ENCODE results near the gene PRR30.

PRR30 gene

DNA sequence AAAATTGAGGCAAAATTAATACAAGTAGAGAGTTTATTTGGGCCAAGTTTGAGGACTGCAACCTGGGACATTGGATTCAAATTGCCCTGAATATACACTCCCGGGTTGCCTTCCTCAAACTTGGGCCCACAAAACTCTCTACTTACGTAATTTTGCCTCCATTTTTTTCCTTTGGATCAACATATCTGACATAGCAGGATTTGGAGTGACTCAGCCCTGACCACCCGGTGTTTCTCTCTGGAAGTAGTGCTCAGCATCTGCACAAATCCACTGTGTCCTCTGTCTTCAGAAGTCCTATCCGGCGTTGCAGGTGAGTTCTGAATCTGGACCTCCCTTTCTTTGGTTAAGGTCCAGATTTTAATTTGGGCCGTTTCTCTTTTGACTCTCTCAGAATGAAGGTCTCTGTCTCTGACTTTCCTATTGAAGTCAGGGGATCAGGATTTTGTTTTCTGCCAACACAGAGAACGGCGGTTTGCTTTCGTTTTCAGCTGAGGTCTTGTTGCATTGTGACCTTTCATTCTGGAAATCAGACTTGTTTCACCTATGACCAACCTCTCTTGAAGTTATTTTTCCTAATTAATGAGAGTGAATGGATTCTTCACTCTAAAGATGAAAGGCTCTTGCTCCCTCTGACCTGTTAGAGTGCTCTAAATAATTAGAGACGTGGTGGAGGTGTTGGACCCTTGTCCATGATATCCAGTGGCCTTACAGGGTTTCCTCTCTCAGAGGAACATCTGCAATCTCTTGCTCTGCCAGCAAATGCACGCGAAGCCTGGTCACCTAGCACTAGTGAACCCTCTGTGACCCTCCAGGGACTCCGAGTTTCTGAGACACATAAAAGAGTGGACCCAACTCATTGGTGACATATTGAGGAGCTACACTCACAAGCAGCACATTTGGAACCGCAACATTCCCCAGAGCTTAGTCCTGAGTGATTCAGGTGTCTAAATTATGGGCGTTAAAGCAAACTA is 23.2 kb upstream of the PRR30 start:
- H3K4me3 ChIP-seq (replicated peaks; ENCODE audit: insufficient read depth, low read length) = no peak overlapping the region
- no peak for TF ChIP-seq SPI1 (IDR thresholded peaks at IDR 0.05; ENCODE audit: borderline replicate concordance, low read depth)
- no peak for TF ChIP-seq POLR2AphosphoS5 (IDR thresholded peaks at IDR 0.05; ENCODE audit: low read depth)
- TF ChIP-seq, protein P1, sequence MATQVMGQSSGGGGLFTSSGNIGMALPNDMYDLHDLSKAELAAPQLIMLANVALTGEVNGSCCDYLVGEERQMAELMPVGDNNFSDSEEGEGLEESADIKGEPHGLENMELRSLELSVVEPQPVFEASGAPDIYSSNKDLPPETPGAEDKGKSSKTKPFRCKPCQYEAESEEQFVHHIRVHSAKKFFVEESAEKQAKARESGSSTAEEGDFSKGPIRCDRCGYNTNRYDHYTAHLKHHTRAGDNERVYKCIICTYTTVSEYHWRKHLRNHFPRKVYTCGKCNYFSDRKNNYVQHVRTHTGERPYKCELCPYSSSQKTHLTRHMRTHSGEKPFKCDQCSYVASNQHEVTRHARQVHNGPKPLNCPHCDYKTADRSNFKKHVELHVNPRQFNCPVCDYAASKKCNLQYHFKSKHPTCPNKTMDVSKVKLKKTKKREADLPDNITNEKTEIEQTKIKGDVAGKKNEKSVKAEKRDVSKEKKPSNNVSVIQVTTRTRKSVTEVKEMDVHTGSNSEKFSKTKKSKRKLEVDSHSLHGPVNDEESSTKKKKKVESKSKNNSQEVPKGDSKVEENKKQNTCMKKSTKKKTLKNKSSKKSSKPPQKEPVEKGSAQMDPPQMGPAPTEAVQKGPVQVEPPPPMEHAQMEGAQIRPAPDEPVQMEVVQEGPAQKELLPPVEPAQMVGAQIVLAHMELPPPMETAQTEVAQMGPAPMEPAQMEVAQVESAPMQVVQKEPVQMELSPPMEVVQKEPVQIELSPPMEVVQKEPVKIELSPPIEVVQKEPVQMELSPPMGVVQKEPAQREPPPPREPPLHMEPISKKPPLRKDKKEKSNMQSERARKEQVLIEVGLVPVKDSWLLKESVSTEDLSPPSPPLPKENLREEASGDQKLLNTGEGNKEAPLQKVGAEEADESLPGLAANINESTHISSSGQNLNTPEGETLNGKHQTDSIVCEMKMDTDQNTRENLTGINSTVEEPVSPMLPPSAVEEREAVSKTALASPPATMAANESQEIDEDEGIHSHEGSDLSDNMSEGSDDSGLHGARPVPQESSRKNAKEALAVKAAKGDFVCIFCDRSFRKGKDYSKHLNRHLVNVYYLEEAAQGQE (IDR thresholded peaks at IDR 0.05; ENCODE audit: insufficient replicate concordance, low read depth) = no peak
- no peak for TF ChIP-seq GABPA (IDR thresholded peaks at IDR 0.05; ENCODE audit: low read depth)
- TF ChIP-seq, protein P2, sequence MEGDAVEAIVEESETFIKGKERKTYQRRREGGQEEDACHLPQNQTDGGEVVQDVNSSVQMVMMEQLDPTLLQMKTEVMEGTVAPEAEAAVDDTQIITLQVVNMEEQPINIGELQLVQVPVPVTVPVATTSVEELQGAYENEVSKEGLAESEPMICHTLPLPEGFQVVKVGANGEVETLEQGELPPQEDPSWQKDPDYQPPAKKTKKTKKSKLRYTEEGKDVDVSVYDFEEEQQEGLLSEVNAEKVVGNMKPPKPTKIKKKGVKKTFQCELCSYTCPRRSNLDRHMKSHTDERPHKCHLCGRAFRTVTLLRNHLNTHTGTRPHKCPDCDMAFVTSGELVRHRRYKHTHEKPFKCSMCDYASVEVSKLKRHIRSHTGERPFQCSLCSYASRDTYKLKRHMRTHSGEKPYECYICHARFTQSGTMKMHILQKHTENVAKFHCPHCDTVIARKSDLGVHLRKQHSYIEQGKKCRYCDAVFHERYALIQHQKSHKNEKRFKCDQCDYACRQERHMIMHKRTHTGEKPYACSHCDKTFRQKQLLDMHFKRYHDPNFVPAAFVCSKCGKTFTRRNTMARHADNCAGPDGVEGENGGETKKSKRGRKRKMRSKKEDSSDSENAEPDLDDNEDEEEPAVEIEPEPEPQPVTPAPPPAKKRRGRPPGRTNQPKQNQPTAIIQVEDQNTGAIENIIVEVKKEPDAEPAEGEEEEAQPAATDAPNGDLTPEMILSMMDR (IDR thresholded peaks at IDR 0.05; ENCODE audit: insufficient read depth, low read length) = no peak
- H3K27me3 ChIP-seq (ENCODE audit: insufficient read depth, poor library complexity, severe bottlenecking) = no peaks in the 10 kb centered on the region
- no peak overlapping the region for H3K27ac ChIP-seq (replicated peaks)
- DNase-seq (ENCODE audit: low read depth in 1 of 2, low spot score in 1 of 2) = no peak

DNA sequence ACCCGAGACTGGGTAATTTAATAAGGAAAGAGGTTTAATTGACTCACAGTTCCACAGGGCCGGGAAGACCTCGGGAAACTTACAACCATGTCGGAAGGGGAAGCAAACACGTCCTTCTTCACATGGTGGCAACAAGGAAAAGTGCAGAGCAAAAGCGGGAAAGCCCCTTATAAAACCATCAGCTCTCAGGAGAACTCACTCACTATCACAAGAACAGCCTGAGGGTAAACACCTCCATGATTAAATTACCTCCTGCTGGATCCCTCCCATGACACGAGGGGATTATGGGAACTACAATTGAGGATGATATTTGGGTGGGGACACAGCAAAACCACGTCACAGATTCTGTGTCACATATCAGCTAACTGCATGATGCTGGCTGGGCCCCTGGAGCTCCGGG is 21.0 kb upstream of the PRR30 start:
- no peak for DNase-seq (ENCODE audit: low read depth in 1 of 2, low spot score in 1 of 2)
- Histone ChIP-seq H3K4me3 (replicated peaks; ENCODE audit: insufficient read depth, low read length) (no peak overlapping the region), H3K27ac (replicated peaks) (no peak overlapping the region), H3K27me3 (ENCODE audit: insufficient read depth, poor library complexity, severe bottlenecking) (no peaks in the 10 kb centered on the region)
- TF ChIP-seq, protein P2 (IDR thresholded peaks at IDR 0.05; ENCODE audit: insufficient read depth, low read length) = no peak
- TF ChIP-seq SPI1 (IDR thresholded peaks at IDR 0.05; ENCODE audit: borderline replicate concordance, low read depth) (no peak), POLR2AphosphoS5 (IDR thresholded peaks at IDR 0.05; ENCODE audit: low read depth) (no peak), GABPA (IDR thresholded peaks at IDR 0.05; ENCODE audit: low read depth) (no peak)
- TF ChIP-seq, protein P1 (IDR thresholded peaks at IDR 0.05; ENCODE audit: insufficient replicate concordance, low read depth) = no peak

DNA sequence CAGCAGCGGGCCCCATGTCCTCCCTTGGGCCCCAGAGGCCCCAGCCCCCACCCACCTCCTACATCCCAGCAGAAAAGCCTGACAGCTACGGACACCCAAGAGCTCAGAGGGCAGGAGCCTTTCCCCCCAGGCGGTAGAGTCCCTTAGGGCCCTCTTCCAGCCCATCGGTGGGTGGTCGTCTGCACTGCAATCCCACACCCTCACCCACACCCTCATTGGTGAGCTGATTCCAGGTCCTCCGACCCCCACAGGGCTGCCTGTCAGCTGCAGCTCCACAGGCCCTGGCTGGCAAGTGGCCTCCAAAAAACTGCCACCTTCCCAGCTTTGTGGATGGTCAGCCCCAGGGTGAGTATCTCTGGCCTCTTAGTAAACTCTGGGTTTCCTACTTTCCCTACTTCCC is 20.1 kb upstream of the PRR30 start:
- no peak for DNase-seq (ENCODE audit: low read depth in 1 of 2, low spot score in 1 of 2)
- no peak for TF ChIP-seq GABPA (IDR thresholded peaks at IDR 0.05; ENCODE audit: low read depth)
- no peak for TF ChIP-seq POLR2AphosphoS5 (IDR thresholded peaks at IDR 0.05; ENCODE audit: low read depth)
- TF ChIP-seq SPI1 (IDR thresholded peaks at IDR 0.05; ENCODE audit: borderline replicate concordance, low read depth) = no peak
- TF ChIP-seq, protein P1 (IDR thresholded peaks at IDR 0.05; ENCODE audit: insufficient replicate concordance, low read depth) = no peak
- TF ChIP-seq, protein P2 (IDR thresholded peaks at IDR 0.05; ENCODE audit: insufficient read depth, low read length) = no peak
- no peak overlapping the region for H3K27ac ChIP-seq (replicated peaks)

More for the DNA sequence above, 20.1 kb upstream of the PRR30 start:
- H3K4me3 ChIP-seq (replicated peaks; ENCODE audit: insufficient read depth, low read length) = no peak overlapping the region
- no peaks in the 10 kb centered on the region for H3K27me3 ChIP-seq (ENCODE audit: insufficient read depth, poor library complexity, severe bottlenecking)

All from HL-60 (cell line).